ENCODE measurements around the gene PRDM5.

DNA sequence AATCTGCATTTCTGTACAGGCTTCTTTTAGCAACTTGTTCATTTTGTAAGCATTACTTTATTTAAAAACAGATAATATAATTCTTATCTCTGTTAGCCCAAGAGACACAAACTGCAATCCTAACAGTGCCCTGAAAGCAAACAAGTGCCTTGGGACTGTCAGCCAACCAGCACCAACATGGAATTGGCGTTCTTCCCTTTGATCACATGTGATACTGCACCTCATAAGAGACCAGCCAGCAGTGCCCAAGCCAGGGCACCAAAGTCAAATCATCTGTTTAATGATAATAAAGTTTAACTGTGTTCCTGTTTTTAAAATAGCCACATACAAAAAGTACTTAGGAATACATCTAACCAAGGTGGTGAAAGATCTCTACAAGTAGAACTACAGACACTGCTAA lies 223.2 kb downstream of the PRDM5 start:
- TF ChIP-seq LEF1 (IDR thresholded peaks at IDR 0.05; ENCODE audit: borderline replicate concordance): no peak
- TF ChIP-seq, protein P1, sequence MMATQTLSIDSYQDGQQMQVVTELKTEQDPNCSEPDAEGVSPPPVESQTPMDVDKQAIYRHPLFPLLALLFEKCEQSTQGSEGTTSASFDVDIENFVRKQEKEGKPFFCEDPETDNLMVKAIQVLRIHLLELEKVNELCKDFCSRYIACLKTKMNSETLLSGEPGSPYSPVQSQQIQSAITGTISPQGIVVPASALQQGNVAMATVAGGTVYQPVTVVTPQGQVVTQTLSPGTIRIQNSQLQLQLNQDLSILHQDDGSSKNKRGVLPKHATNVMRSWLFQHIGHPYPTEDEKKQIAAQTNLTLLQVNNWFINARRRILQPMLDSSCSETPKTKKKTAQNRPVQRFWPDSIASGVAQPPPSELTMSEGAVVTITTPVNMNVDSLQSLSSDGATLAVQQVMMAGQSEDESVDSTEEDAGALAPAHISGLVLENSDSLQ (IDR thresholded peaks at IDR 0.05): no peak
- TF ChIP-seq ZNF384 (IDR thresholded peaks at IDR 0.05): no peak
- no peak for TF ChIP-seq ELF4 (IDR thresholded peaks at IDR 0.05)
- no peak for TF ChIP-seq FOXA1 (IDR thresholded peaks at IDR 0.05)
- no peak for TF ChIP-seq SUZ12 (IDR thresholded peaks at IDR 0.05)
